Activated T-helper 1 cell treated with Interleukin-2 at 50 U/mL for 16 hours (primary cell): ENCODE results near the gene SPPL2B.
"Not testable (repeated sequence)": the region's sequence is repeated elsewhere in the genome, so short reads cannot be mapped to it uniquely, and the experiment has no call there.

Experiments used
- DNase-seq: peaks from one replicate; pipeline ENCODE4 v3.0.0-alpha.2; 2020; ENCODE audit warnings: low read depth

The SPPL2B gene

GRCh38 chr19:2338751-2339643 is 10.5 kb downstream of the SPPL2B start:
- no peak for DNase-seq

GRCh38 chr19:2339644-2340310 is 11.3 kb downstream of the SPPL2B start:
- no peak for DNase-seq

GRCh38 chr19:2340496-2341243 is 12.2 kb downstream of the SPPL2B start:
- no peak for DNase-seq

- DNase-seq, result no peak
Measured at GRCh38 chr19:2341244-2341751, 12.8 kb downstream of the SPPL2B start.

- DNase-seq, result no peak
Measured at GRCh38 chr19:2341982-2342381, 13.5 kb downstream of the SPPL2B start.

- no peak for DNase-seq
Measured at GRCh38 chr19:2342656-2343288, 14.3 kb downstream of the SPPL2B start.

GRCh38 chr19:2343289-2343982 is 15.0 kb downstream of the SPPL2B start:
- DNase-seq, result no peak

GRCh38 chr19:2344381-2344870 is 15.9 kb downstream of the SPPL2B start:
- no peak for DNase-seq

GRCh38 chr19:2345076-2345475 is 16.6 kb downstream of the SPPL2B start:
- no peak for DNase-seq

GRCh38 chr19:2345794-2346663 is 17.5 kb downstream of the SPPL2B start:
- no peak for DNase-seq

- DNase-seq, result not testable (repeated sequence)
Measured at GRCh38 chr19:2349818-2350217, 21.3 kb downstream of the SPPL2B start.

- no peak for DNase-seq
Measured at GRCh38 chr19:2350656-2351055, 22.2 kb downstream of the SPPL2B start.

- DNase-seq, result no peak
Measured at GRCh38 chr19:2351591-2351990, 23.1 kb downstream of the SPPL2B start.

GRCh38 chr19:2352121-2352520 is 23.6 kb downstream of the SPPL2B start:
- DNase-seq, result no peak

- DNase-seq, result no peak
Measured at GRCh38 chr19:2353159-2353886, 24.8 kb downstream of the SPPL2B start.

GRCh38 chr19:2353887-2354592 is 25.6 kb downstream of the SPPL2B start:
- no peak for DNase-seq

- no peak for DNase-seq
Measured at GRCh38 chr19:2354670-2355069, 26.2 kb downstream of the SPPL2B start.

GRCh38 chr19:2355168-2356035 is 26.9 kb downstream of the SPPL2B start:
- no peak for DNase-seq
